D341Med (cell line): ENCODE data around the gene ZNF668.

ENCODE experiments used
- DNase-seq: peaks from one replicate; pipeline ENCODE4 v3.0.0; 2012; ENCODE audit warnings: low spot score

The ZNF668 gene

GRCh38 chr16:31073970-31074813 lies at the start of gene ZNF668, which contains the start of gene ZNF646:
Gene ZNF668, minus strand, starts transcription at chr16:31074240. Its CDS starts 9,781 bp downstream, at chr16:31064459.
Gene ZNF646, plus strand, starts transcription at chr16:31074422. Its CDS starts 1,903 bp downstream, at chr16:31076325.
- peak; percentile 89 for DNase-seq

GRCh38 chr16:31120129-31120528 lies 46.1 kb upstream of the ZNF668 start:
- no peak for DNase-seq

GRCh38 chr16:31118223-31119155 lies 44.4 kb upstream of the ZNF668 start:
- no peak for DNase-seq

- peak; percentile 96 for DNase-seq
These were observed 43.6 kb upstream of the ZNF668 start, which contains the start of gene KAT8 for GRCh38 chr16:31117384-31118222. Gene KAT8, plus strand, starts transcription at chr16:31117664. Its CDS starts 18 bp downstream, at chr16:31117682.

- no peak for DNase-seq
These were observed 40.4 kb upstream of the ZNF668 start for GRCh38 chr16:31114468-31114867.

GRCh38 chr16:31113121-31114120 lies 39.4 kb upstream of the ZNF668 start:
- DNase-seq = no peak

- DNase-seq = no peak
These were observed 38.7 kb upstream of the ZNF668 start for GRCh38 chr16:31112711-31113110.

- DNase-seq = no peak
These were observed 37.9 kb upstream of the ZNF668 start for GRCh38 chr16:31111881-31112466.

GRCh38 chr16:31110106-31111034 lies 36.3 kb upstream of the ZNF668 start:
- DNase-seq = no peak

- DNase-seq = no peak
These were observed 35.6 kb upstream of the ZNF668 start for GRCh38 chr16:31109622-31110021.

GRCh38 chr16:31108794-31109558 lies 34.9 kb upstream of the ZNF668 start:
- DNase-seq = no peak

- peak; percentile 92 for DNase-seq
These were observed 34.2 kb upstream of the ZNF668 start, which contains the start of gene BCKDK for GRCh38 chr16:31108035-31108793. Gene BCKDK, plus strand, starts transcription at chr16:31108386. Its CDS starts 838 bp downstream, at chr16:31109224.

GRCh38 chr16:31107465-31107867 lies 33.4 kb upstream of the ZNF668 start:
- peak; percentile 66 for DNase-seq

- DNase-seq = no peak
These were observed 32.7 kb upstream of the ZNF668 start for GRCh38 chr16:31106509-31107464.

GRCh38 chr16:31105677-31106213 lies 31.7 kb upstream of the ZNF668 start:
- DNase-seq = peak; percentile 83
